ENCODE measurements around the gene UQCC2.
A peak's percentile ranks its signal among the peaks of the same experiment; 100 is the strongest.

UQCC2 gene

DNA sequence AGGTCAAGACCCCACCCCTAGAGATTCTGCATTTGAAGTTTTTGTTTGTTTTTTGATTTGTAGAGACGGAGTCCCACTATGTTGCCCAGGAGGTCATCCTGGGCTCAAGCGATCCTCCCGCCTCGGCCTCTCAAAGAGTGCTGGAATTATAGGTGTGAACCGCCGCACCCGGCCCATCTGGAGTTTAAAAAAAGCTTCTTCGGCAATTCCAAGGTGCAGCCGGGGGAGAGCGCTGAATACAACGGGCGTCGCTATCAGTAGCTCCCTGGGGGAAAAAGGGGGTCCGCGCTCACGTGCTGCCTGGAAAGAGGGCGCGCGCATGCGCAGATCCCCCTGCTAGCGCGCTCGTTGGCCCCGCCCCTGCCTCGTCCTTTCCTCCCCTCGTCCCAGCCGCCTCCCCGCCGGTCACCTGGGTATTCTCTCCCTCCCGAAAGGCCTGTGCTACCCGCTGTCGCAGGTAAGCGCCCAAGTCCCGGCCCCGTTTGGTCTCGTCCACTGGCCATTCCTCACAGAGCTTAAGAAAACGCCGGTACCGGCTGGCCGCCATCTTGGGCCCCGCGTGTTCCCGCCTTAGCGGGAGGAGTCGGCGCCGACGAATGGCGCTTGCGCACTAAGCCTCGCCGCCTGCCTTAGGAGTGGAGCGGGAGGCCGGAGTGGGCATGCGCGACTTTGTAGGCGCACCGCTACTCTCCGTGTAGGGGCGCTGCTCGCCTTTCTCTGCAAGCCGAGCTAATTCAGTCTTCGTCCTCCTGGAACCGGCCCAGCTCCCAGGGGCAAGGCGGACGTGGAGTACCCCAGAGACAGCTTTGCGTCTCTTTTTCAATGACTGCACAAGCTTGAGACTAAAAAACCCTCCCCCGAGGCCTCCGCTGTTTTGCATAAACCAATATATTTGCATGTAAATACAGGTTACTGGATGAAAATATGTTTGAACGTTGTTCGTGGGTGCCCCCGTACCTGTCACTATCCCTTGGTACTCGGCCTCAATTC is at the start of gene UQCC2:
UQCC2 (minus strand) TSS at position 561 of the 990 bp plus-strand sequence; CDS start at position 547, 14 bp downstream.
- peak; percentile 92 for DNase-seq

DNA sequence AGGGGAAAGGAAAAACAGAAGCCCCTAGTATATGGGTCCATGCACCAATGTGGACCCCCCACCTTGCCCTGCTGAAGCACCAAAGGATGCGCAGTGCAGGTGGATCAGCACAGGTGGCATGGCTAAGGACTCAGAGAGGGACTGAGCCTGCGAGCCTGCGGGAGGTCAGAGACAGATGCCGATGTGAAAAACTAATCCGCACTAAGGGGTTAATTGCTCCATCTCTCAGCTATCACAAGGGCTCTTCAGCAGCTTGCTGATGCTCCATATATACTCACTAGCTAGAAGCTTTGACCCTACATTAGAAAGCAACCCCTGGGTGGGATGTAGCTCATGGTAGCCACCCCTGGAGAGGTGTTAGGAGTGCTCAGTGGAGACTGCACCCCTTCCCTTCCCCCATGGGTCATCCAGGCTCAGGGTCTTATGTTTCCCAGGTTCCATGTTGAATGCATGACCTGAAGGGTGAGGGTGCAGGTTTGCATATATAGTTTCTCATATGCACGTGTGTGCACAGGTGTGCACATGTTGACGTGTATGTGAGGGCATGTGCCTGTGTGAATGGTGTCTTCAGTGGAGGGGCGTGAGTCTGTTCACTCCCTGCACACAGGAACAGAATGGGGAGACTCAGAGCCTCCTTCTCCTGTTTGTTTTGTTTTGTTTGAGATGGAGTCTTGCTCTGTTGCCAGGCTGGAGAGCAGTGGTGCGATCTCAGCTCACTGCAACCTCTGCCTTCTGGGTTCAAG is 48.6 kb upstream of the UQCC2 start:
- DNase-seq: no peak

DNA sequence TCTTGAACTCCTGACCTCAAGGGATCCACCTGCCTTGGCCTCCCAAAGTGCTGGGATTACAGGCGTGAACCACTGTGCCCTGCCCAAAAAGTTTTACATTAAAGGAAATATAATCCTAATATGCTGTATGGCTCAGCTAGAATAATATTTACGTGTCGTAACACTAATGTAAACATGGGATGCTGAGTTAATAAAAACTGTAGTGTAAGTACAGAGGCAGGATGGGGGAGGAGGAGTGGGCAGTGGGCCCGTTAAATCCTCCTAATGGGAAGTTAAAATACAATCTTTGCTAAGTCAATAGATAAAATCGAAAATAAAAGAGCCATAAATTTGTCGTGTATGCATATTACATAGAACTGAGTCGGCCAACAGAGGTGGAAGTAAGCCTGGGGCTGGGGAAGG is 47.3 kb upstream of the UQCC2 start:
- no peak for DNase-seq

DNA sequence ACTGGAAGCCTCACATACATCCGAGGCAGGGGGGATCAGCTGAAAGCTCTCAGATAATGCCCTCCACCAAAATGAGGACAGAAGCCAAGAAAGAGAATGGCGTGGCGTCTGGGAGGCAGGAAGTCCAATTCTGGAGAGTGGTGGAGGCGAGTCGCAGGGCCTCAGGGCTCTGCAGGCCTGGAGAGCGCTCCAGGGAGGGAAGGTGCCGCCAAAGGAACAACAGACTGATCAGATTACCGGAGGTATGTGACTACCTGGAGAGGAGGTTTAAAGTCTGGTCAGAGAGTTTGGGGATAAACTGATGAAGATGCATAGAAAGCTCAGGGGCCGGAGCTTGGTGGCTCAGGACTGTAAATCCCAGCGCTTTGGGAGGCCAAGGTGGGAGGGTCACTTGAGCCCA is 46.4 kb upstream of the UQCC2 start:
- DNase-seq: no peak

DNA sequence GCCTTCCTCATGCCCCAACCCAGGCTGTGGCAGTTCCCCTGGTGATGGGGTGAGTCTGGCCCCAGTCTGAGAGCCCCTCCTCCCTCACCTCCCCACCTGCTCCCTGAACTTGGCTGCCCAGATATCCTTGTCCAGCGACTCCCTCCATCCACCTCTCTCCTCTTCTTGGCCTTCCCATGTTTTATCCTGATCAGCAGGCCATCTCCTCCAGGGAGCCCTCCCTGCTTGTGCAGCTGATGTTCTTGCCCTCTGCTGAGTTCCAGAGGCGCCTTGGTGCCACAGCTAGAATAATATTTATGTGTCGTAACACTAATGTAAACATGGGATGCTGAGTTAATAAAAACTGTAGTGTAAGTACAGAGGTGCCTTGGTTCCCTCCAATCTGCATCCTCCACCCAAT is 45.6 kb upstream of the UQCC2 start:
- DNase-seq: no peak

DNA sequence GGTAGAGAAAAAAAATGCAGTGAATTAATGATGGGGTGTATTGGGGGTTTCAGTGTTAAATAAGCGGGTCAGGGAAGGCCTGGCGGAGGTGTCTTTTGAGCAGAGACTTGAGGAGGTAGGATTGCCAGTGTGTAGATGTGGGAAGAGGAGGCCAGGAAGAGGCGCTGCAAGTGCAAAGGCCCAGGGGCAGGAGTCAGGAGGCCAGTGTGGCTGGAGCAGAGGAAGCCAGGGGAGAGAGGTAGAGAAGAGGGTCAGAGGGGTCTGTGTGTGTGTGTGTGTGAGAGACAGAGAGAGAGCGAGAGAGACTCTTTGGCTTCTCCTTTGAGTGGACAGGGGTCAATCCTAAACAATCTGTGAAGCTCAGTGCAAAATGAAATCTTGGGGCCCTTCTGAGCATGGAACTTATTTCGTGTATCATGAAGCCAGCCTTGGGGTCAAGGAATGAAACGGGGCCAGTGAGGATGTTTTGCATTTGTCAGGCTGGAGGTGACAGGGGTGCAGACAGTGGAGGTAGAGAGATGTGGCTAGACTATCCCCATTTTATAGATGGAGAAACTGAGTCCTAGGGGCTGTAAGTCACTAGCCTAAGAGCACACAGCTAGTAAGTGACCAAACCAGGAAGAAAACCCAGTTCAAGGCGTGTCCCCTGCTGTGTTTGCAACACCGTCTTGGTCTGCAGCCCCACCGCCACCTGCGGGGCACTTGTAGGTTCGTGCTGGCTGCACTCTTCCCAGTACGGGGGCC is 44.9 kb upstream of the UQCC2 start:
- no peak for DNase-seq

DNA sequence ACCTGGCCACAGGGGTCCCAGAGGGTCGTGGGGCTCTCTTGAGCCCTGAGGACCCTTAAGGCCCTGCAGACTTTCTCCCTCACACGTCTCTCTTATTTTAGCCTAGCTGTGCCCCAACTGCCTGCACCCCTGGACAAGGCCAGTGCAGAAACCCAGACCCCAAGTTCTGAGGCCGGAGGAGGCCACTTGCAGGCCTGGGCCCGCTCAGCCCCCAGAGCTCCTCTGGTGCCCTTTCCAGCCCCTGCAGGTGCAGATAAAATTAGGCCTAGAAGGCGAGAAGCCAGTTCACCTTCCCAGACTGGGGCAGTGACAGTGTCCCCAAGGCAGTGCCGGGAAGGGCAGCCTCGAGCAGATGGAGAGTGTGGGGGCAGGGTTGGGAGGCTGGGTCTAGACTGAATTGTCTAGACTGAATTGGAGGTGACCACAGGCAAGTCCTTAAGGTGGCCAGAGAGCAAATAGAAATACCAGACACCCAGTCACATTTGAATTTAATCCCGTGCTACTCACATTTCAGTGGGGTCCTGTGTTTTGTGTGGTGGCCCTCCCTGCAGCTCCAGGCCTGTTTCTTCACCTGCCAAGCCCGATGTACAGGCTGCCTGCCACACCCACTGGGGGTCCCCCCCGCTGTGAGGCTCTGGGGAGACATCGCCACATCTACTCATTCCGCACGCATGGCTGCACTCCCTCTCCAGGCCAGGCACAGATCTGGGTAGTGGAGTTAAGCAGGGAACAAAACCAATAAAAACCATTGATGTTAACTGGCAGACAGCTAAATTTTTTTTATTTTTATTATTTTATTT is 43.8 kb upstream of the UQCC2 start:
- DNase-seq: no peak

DNA sequence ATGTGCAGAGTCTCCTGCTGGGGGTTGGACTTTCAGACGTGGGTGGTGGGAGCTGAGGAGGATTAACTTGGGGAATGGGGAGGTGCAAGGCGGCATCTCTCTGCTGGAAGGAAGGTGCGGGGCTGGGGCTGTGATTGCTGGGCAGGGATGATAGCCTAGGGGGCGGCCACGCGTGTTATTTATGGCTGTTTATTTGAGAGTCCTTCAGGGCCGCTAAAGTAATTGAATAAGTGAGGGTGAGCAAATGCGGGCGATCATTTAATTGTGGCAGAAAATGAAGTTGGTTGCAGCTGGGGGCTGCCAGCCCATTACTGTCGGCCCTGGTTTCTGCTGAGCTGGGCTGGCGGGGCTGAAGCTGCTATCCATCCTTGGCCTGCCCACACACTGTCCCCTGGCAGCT is 42.7 kb upstream of the UQCC2 start:
- DNase-seq: no peak

DNA sequence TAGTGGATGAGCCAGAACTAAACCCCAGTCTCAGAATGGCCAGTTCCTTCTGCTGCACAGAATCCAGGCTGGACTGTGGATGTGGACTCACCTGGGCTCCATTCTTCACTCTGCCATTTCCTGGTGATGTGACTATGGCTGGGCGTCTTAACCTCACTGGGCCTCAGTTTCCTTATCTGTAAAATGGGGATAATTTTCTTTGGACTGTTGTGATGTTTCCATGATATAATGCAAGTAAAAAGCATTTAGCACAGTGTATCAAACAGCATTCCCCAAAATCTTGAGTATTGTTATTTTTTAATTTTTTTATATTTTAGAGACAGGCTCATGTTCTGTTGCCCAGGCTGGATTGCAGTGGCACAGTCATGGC is 41.1 kb upstream of the UQCC2 start:
- no peak for DNase-seq

DNA sequence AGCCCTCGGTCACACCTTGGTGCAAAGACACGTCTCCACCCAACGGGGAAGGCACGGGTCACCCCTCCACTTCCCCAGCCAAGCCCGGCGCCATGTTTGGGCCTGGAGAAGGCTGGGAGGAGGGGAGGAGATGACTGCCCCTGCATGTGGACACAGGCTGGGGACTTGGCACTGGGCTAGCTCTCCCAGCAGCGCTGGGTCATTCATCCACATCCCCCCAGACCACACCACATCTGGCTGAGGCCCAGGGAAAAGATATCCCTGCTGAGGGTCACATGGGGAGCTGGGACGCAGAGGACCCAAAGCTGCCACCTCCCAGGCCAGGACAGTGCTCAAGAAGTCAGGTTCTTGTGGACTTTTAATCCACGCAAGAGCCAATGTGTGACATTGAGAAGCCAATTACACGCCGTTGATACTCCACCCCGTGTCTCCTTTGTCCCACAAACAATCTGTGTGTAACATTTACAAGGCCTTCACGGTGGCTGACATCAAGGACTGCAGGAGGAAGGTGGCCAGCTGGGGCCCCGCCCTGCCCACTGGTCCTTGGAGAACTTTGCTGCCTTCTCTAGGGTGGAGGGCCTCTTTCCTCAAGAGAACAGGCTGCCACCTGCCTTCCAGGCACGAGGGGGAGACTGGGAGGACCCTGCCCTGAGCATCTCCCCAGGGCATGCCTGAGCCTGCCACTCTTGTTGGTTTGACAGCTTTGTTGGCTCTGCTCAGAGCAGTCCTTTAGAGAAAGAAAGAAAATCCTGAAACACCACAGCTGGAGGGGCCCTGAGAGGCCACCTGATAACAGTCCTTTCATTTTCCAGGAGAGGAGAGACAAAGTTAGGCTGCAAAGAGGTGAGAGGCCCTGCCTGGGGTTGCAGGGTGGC is 40.5 kb upstream of the UQCC2 start:
- peak; percentile 68 for DNase-seq

DNA sequence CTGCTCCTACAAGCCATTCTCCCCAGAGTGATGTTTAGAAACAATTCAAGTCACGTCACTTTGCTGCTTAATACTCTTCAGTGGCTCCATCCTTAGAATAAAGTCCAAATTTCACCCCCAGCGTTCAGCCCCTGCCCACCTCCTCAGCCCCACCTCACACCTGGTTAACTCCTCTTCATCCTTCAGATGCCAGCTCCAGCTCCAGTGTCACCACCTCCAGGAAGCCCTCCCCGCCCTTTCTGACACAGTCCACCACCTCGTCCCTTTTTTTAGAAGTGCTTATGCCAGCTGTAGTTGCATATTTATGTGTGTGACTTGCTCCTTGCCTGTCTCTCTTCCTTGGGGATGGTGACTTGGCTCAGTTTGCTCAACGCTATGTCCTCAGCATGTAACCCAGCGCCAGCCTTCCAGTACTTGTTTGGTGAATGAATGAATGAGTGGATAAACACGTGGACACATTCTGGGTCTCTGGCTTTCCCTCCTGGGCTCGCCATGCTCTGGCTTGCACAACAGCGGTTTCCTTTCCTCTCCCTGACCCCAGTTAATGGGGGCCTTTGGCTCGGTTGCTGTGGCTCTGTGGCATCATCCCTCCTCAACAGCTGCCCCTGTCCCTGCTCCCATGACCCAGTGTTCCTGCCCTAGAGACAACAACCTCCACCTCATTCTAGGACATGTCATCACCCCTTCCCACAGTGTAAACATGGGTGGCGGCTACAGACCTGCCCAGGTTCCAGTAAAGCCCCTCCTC is 38.9 kb upstream of the UQCC2 start:
- no peak for DNase-seq

DNA sequence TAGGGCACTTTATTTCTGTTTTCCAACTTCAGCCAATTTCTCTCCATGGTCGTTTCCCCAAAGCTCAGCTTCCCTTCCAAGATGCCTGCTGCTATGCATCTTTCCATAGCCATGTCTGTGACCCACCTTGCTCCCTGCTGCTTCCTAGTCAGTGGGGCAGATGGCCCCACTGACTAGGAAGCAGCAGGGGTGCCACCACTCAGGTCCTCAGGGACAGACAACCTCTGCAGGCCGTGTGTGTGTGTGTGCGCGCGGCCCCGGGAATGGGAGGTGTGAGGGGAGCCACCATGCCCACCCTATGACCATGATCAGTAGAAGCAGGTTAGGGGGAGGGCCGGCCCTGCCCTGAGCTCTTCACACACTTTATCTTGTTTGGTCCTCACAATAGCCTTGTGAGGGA is 37.9 kb upstream of the UQCC2 start:
- no peak for DNase-seq

DNA sequence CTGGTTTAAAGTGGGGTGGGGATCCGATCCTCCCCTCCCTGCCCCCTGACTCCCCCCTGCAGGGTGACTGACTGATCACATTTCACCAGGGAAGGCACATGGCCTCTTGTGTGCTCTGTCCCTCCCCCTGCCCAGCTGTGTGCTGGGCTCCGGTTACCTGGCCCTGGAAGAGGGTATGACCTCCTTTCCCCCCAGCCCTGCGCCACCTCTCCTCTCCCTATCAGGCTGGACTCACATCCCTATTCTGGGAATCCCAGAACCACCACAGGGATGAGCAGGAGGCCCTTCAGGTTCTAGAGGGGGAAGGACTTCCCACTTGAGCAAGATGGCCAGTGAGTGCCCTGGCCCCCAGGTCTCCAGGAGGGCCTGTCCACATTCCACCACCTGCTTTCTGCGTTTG is 37.3 kb upstream of the UQCC2 start:
- no peak for DNase-seq

DNA sequence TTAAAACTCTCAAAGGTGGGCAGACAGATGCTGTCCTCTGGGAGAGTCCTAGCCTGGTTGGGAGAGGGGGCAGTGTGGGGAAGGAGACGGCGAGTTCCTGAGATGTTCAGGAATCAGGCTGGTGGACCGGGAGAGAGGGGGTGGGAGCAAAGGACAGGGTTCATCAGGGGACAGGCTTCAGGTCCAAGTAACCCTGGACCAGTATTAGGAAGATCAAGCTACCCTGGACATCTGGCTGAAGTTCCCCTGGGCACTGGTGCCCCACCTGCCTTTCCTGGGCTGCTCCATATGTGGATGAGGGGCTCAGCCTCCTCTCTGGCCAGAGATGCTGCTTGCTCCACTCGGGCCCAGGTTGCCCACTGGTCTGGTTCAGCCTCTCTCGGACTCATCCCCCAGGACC is 36.3 kb upstream of the UQCC2 start:
- DNase-seq: peak; percentile 22

DNA sequence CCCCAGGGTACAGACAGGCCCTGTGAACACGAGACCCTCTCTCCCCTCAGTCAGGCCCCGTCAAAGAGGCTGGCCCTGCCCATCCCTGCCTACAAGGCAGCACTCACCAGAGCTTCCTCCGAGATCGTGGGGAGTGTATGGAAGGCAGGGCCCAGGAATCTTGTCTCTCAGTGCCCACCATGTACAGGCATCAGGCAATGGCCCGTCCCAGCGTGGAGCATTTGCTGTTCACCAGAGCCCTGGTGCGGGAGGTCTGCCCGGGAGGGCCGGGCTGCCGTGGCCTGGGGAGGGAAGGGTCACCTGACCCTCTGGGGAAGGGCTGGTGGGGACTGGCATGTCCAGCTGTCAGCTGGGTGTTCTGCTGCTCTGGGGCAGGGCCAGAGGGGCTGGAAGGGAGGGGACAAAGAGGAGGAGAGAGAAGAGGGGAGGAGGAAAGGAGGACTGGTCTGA is 35.2 kb upstream of the UQCC2 start, which contains the start of gene IP6K3:
IP6K3 (minus strand) TSS at position 255 of the 450 bp plus-strand sequence. CDS start 11,429 bp downstream, outside the sequence.
- DNase-seq: no peak

DNA sequence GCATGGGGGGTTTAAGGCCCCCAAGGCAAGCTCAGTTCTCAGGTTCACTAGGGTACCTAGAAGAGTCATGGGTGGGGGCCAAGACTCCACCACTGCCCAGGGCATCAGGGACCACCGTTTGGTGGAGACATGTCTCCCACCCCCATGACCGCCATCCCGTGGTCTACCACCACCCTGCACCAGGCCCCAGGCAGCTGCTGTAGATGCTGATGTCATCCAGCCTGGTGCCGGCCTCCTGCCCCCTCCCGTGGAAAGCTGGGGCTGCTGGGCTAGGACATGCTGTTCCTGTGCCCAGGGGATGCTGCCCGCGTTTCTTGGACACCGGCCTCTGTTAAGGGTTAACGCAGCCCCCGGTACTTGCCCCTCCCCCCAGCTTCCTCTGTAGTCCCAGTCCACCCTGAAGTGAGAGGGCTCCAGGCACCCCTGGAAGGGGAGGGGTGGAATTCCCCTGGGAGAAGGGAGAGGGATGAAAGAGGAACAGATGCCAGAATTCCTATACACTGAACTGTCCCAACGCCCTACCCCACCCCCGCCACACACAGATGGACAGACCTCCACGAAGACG is 34.6 kb upstream of the UQCC2 start:
- peak; percentile 51 for DNase-seq

DNA sequence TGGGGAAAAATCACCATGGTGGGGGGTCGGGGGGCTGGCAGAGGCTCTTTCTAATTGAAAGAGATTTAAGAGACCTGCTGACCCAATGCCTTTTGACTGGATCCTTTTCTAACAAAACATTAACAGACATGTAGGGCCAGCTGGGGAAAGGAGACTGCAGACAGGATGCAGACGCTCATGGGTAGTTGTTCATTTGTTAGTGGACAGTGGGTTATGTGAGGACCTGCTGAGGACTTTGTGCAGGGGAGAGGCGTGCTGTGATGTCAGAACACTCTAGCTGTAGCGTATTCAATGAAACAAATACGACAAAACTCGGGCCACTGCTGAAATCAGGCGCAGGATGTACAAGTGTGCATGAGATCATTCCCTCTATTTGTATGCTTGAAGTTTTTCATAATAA is 34.0 kb upstream of the UQCC2 start:
- no peak for DNase-seq

DNA sequence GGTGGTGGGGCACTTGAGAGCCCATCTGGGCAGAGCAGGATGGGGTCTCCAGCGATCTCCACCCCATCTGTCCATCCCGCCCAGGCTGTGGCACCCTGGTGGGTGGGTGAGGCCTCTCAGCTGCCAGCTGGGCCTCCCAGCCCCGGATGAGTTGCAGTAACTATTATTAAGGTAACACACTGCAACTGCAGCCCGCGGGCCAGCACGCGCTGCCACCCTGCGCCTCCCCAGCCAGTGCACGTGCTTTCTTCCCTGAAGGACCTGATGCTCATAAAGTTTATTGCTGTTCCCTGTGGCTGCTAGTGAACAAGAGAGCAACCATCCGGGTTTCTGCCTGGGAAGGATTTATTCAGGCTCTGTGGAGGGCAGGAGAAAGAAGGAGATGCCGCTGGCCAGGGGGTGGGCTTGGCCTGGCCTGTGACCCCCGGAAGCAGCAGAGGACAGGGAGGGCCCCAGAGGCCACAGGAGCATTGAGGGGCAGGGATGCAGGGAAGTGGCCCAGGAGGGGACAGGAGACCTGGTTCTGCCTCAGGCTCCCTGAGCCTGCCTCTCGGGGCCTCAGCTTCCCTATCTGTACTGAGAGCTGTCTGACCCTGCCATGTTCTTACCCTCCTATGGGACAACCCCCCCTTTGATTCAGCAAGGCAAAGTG is 33.5 kb upstream of the UQCC2 start:
- DNase-seq: peak; percentile 80

Data from DMS 273 treated with DMSO at 0.1 percent for 48 hours (cell line).